Subcutaneous adipose tissue (tissue), 4 donors: ENCODE data around the gene RBM4B. TPM values are rescaled to one million over a fixed set of nuclear protein-coding genes. Genes with fewer than 3 reads are reported as not detected.

Source experiments
- CTCF ChIP-seq: fragments of 450-650 bp; IDR thresholded peaks from one replicate; pipeline ENCODE4 v1.5.1; 2016; ENCODE audit warnings: low read depth, mild to moderate bottlenecking, control low read depth, antibody characterized with exemption, moderate library complexity
- total RNA-seq, 4 donors: library from RNA; depleted of rRNA; stranded (reverse); fragments of >200 nt; gene quantifications; one replicate each; pipeline ENCODE4 v1.1.0, GENCODE V29; 2016

Gene RBM4B
- total RNA-seq, 4 donors from 2014 or later, result 3.9 to 10.2 (median 9.0) TPM

- TF ChIP-seq CTCF, result no peak
Observed at GRCh38 chr11:66689661-66690590, 12.2 kb upstream of the RBM4B start.

GRCh38 chr11:66688561-66689534, 11.2 kb upstream of the RBM4B start:
- no peak for TF ChIP-seq CTCF

GRCh38 chr11:66687831-66688281, 10.2 kb upstream of the RBM4B start:
- TF ChIP-seq CTCF, result no peak

- TF ChIP-seq CTCF, result no peak
Observed at GRCh38 chr11:66686801-66687750, 9.4 kb upstream of the RBM4B start.

GRCh38 chr11:66686100-66686785, 8.6 kb upstream of the RBM4B start:
- TF ChIP-seq CTCF, result no peak

GRCh38 chr11:66685276-66686099, 7.8 kb upstream of the RBM4B start:
- TF ChIP-seq CTCF, result no peak
